Motor neuron (in vitro differentiated cells): Measurements from ENCODE around the gene MED13L. TPM values are rescaled to one million over a fixed set of nuclear protein-coding genes. Genes with fewer than 3 reads are reported as not detected.

ENCODE experiments used
- ATAC-seq, 8 experiments: fragments of 200-7000 bp; cut with Tn5 transposase; replicated peaks in 6 of 8; 2 replicates each; pipeline ENCODE4 v1.8.0; 2021; ENCODE audit warnings: mild to moderate bottlenecking in 8 of 8, moderate library complexity in 8 of 8
- H3K27ac ChIP-seq, 2 donors: fragments of 250-450 bp; sonication (Bioruptor Pico); 2 replicates each; pipeline ENCODE4 v1.9.0; 2021; ENCODE audit warnings: antibody characterized with exemption in 2 of 2, mild to moderate bottlenecking in 2 of 2, moderate library complexity in 1 of 2
- H3K4me1 ChIP-seq, 2 donors: fragments of 250-450 bp; sonication (Bioruptor Pico); replicated peaks in 1 of 2; 2 replicates each; pipeline ENCODE4 v1.6.1; 2021; ENCODE audit warnings: antibody characterized with exemption in 2 of 2, mild to moderate bottlenecking in 2 of 2, moderate library complexity in 1 of 2
- H3K4me3 ChIP-seq, 5 donors: fragments of 250-450 bp; sonication (Bioruptor Pico); 2 replicates each; pipeline ENCODE4 v1.9.0; 2021; ENCODE audit warnings: antibody characterized with exemption in 5 of 5, mild to moderate bottlenecking in 5 of 5, moderate library complexity in 4 of 5
- WGBS, 10 experiments: fragments of 450-650 bp; shearing (Covaris generic); methylation state at CpG; one replicate each; pipeline ENCODE4 v1.0.0; 2022; 5-methylcytosine and 5-hydroxymethylcytosine counted together
- in situ Hi-C, 9 experiments: fragments of 400-800 bp; cut with MboI; loops; one replicate each; pipeline ENCODE4 v1.15.0; 2021; ENCODE audit warnings: low sequenced_read_pairs in 9 of 9, low pct_unique_long_range_greater_than_20kb in 2 of 9; ENCODE audit not compliant: unreplicated experiment in 9 of 9
- total RNA-seq, 8 experiments: library from RNA; unstranded; fragments of 300-600 nt; gene quantifications; 2 replicates each; pipeline versions ENCODE4 v1.2.3 to v1.2.4, GENCODE V29; 2022

Gene MED13L
- total RNA-seq, 8 experiments from 2014 or later: 40.5 to 90.5 (median 66.7) TPM

DNA sequence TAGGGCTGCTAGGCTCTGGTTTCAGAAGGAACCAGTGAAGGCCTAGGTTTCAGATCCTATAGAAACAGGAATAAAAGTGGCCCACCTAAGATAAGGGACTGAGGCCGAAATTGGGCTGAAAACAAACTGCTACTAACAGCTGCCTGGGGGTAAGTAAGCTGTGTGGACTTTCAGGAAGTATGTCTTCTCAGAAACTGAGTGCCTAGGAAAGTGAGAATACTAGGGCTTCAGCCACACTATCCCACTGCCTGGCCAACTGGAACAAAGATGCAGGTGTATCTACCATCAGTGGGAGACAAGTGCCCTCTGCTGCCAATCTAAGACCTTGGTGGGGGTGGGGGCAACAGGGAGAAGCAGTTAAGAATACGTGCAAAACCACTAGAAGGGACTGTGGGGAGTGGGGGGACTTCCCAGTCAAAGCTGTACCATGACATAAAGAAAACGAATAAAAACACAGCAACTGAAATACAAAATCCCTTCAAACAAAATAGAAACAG, 82.5 kb downstream of the MED13L start:
- Histone ChIP-seq H3K27ac (no peak overlapping the region), H3K4me3 (no peak overlapping the region), H3K4me1 (peaks cover 2 to 3% of the 10 kb centered on the region in 2 donors)
- no peak for ATAC-seq
- in situ Hi-C loops: no loop called here
- WGBS, 10 experiments: 60 to 100% (median 84%) methylated on average over 1 to 2 of the region's 3 CpGs; no CpG with 5 or more reads in 6 of the 10 experiments

DNA sequence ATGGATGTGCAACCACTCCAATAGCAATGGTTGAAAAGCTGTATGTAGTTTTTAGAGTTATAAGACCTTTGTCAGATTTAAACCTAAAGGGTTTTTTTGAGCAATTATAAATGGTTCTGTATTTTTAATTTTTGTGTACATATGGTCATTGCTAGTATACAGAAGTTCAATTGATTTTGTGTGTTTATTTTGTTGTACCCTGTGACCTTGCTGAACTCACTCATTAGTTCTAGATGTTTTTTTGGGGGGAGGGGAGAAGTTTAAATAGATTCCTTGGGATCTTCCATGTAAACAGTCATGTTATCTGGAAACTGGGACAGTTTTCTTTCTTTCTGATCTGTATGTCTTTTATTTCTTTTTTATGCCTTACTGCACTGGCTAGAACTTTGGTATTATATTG, 87.8 kb downstream of the MED13L start:
- H3K27ac ChIP-seq: no peak overlapping the region
- peaks cover 3 to 9% of the 10 kb centered on the region in 2 donors for H3K4me1 ChIP-seq
- in situ Hi-C loops: no loop called here
- ATAC-seq: no peak
- H3K4me3 ChIP-seq: no peak overlapping the region

DNA sequence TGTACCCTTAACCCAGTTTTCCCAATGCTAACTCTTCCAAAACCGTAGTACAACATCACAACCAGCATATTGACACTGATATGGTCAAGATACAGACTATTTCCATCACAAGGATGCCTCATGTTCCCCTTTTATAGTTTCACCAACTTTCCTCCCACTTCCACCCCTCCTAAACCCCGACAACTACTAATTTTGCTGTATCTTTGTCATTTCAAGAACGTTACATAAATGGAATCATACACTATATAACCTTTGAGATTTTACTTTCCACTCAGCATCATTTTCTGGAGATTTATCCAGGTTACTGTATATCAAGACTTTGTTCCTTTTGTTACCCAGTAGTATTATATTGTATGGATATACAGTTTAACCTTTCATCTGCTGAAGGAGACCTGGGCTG, 88.9 kb downstream of the MED13L start:
- Histone ChIP-seq H3K4me1 (peaks cover 11 to 17% of the 10 kb centered on the region in 2 donors), H3K27ac (no peak overlapping the region), H3K4me3 (no peak overlapping the region)
- no peak for ATAC-seq
- 83 to 100% (median 92%) methylated on average over 1 to 3 of the region's 3 CpGs; no CpG with 5 or more reads in 3 of the 10 experiments for WGBS, 10 experiments
- in situ Hi-C loops: no loop called here

DNA sequence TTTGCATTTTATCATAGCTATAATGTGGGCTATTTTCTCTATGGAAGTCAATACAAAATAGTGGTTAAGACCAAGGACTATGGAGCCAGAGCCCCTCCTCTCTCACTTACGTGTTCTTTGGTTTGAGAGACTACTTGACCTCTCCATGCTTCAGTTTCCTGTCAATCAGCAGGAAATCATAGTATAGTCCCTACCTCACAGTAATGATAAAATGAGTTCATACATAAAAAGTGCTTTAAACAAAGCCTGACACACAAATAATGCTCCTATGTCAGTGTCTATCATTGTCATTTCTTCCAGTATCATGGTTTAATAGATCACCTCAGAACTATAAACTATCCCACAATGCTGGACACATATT, 90.4 kb downstream of the MED13L start:
- no peak overlapping the region for H3K27ac ChIP-seq
- in situ Hi-C loops: no loop called here
- 0 to 100% (median 80%) methylated on average over 1 of the region's 1 CpG; no CpG with 5 or more reads in 6 of the 10 experiments for WGBS, 10 experiments
- no peak for ATAC-seq
- H3K4me3 ChIP-seq: no peak overlapping the region
- peaks cover 14 to 17% of the 10 kb centered on the region in 2 donors for H3K4me1 ChIP-seq

DNA sequence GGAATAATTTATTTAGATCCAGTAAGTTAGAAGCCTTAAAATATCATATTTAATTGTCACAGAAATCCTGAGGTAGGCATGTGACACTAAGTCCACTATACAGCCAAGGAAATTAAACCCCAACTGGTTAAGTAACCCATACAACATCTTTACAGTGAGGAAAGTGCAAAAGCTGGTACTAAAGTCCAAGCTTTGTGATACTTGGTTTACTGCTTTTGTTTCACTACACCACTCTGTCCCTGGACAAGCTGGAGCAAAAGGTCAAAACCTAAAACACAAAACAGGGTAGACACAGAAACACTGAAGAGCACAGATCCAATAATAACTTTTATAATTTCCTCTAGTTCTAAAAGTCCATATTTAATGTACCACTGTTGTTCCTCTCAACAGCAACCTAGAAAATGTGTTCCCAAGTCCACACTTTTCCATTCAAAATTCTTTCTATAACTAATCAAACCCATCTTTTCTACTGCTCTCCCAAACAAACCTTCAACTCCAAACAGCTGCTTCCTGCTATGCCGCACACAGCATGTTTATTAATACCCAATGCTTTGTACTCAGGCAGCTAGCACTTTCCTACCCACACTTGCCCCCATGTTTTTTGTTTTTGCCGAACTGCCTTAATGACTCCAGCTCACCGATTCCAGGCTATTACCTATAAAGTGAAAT, 90.9 kb downstream of the MED13L start:
- 0 to 100% (median 70%) methylated on average over 1 to 3 of the region's 3 CpGs for WGBS, 10 experiments
- in situ Hi-C loops: no loop called here
- ATAC-seq: no peak
- no peak overlapping the region for H3K27ac ChIP-seq
- H3K4me1 ChIP-seq: peaks cover 14 to 17% of the 10 kb centered on the region in 2 donors
- H3K4me3 ChIP-seq: no peak overlapping the region

DNA sequence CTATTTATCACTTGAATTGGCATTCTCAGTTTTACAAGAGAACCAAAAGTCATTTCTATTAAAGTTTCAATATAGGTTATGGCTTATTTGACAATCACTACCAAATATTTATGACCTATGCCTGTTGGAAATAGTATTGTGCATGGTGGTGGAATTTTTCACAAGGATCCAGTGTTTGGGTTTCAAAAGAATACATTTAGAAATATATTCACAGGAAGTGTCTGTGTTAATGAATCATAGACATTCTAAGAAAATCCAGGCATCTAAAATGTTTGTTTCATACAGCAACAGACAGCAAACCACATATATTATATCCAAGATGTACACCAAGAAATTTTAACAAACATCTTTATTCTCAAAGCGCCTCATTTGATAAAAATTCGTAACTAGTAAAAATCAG, 92.7 kb downstream of the MED13L start:
- Histone ChIP-seq H3K4me1 (peaks cover 14 to 17% of the 10 kb centered on the region in 2 donors), H3K4me3 (no peak overlapping the region), H3K27ac (no peak overlapping the region)
- in situ Hi-C loops: no loop called here
- no peak for ATAC-seq
- WGBS, 10 experiments: 91 to 100% (median 100%) methylated on average over 1 to 2 of the region's 2 CpGs; no CpG with 5 or more reads in 2 of the 10 experiments

DNA sequence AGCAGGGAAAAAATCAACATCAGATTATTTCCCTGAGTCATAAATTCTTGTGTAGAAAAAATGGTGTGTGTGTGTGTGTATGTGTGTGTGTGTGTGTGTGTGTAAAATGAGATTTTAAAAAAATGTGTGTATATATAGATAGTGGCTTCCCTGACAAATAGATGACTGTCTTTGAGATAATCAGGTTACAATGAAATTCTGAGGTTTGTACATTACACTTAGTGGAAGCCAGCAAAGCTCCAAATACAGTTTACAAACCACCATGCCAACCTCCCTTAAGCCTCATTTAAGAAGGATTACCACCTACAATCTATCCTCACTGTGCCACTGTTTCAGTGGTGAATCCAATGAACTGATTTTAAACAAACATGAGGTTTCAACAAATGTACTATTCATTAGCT, 93.8 kb downstream of the MED13L start:
- in situ Hi-C loops: no loop called here
- Histone ChIP-seq H3K27ac (no peak overlapping the region), H3K4me3 (no peak overlapping the region), H3K4me1 (peaks cover 14 to 17% of the 10 kb centered on the region in 2 donors)
- peak in 1 of 8 experiments; percentile 29 for ATAC-seq

DNA sequence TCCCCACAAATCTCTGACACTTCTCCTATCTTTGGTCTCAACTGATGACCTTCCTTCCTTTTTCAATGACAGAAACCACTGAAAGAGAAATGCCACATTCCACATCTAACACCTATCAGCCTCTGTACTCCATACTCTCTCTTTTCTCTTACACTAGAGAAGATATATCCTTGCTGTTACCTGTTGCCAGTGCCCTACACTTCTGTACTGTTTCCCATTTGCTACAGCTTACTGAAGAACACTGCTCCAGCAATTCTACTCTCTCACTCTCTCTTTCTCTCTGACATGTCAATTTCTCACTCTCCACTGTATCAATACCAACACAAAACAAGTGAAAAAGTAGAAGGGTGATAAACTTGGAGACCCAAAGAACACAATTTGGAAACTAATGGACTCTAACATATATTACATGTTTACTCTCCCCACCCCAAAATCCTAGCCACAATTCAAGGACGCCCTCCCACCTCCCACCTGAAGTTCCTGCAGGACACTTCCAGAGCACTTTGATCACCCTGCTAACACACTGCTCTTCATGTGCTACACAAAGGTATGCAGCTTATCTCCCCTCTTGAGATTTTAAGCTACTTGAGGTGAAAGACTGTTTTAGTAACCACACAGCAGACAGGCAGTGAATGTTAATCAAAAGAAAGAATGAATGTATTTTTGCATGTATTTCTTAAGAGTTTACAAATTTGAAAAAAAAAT, 95.0 kb downstream of the MED13L start:
- peaks cover 14 to 17% of the 10 kb centered on the region in 2 donors for H3K4me1 ChIP-seq
- H3K27ac ChIP-seq: no peak overlapping the region
- WGBS, 10 experiments: 80 to 100% (median 100%) methylated on average over 1 of the region's 1 CpG; no CpG with 5 or more reads in 6 of the 10 experiments
- in situ Hi-C loops: no loop called here
- H3K4me3 ChIP-seq: no peak overlapping the region
- no peak for ATAC-seq

DNA sequence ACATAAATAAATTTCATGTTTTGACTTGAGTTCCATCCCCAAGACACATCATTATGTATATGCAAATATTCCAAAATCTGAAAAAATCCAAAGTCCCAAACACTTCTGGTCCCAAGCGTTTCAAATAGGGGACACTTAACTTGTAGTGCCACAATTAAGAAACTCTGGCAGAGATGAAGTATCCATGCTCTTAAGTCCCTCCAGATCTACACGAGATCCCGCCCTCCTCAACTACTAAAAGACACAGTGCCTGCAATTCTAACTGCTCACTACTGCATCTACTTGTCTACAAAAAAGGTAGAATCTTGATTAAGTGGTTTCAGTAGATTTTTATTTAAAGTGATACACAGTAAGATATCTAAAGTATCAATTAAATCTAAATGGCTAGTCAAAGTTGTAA, 97.0 kb downstream of the MED13L start:
- no peak for ATAC-seq

DNA sequence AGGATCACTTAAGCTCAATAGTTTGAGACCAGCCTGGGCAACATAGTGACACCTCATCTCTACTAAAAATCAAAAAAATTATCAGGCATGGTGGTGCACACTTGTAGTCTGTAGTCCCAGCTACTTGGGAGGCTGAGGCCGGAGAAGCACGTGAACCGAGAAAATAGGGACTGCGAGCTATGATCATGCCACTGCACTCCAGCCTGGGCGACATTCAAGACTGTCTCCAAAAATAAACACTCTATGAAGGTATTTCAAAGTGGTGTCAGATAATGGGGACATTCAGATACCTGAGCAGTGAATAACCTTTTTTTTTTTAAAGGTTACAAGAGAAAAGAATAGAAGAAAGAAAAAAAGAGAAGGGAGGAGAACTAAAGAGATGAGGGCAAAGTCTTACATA, 98.1 kb downstream of the MED13L start:
- WGBS, 10 experiments: 92 to 100% (median 100%) methylated on average over 1 to 5 of the region's 5 CpGs; no CpG with 5 or more reads in 2 of the 10 experiments
- no peak overlapping the region for H3K27ac ChIP-seq
- peaks cover 6 to 10% of the 10 kb centered on the region in 2 donors for H3K4me1 ChIP-seq
- no peak overlapping the region for H3K4me3 ChIP-seq
- in situ Hi-C loops: no loop called here
- no peak for ATAC-seq

More for the DNA sequence above, 97.0 kb downstream of the MED13L start:
- Histone ChIP-seq H3K4me3 (no peak overlapping the region), H3K4me1 (peaks cover 10 to 11% of the 10 kb centered on the region in 2 donors), H3K27ac (no peak overlapping the region)
- WGBS, 10 experiments: 20 to 100% (median 89%) methylated on average over 1 to 3 of the region's 3 CpGs; no CpG with 5 or more reads in 3 of the 10 experiments
- in situ Hi-C loops: no loop called here

DNA sequence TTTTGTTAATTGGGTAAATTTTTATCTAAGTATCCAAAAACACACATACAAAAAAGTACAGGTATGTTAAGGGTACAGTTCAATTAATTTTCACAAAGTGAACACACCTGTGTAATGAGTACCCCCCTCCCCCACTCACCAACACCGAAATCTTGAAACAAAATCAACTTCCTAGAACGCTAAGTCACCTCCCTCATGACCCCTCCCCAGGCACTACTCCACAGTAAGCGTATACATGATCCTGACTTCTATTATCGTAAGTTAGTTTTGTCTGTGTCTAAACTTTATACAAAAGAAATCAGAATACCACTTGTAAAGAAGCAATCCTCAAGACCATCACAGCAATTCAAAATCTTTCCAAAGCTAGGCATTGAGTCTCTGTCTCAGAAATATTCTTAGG, 100.5 kb downstream of the MED13L start:
- no peak overlapping the region for H3K4me3 ChIP-seq
- ATAC-seq: no peak
- peaks cover 0 to 6% of the 10 kb centered on the region in 2 donors for H3K4me1 ChIP-seq
- 88 to 100% (median 94%) methylated on average over 1 to 4 of the region's 4 CpGs; no CpG with 5 or more reads in 3 of the 10 experiments for WGBS, 10 experiments
- in situ Hi-C loops: no loop called here
- H3K27ac ChIP-seq: no peak overlapping the region

DNA sequence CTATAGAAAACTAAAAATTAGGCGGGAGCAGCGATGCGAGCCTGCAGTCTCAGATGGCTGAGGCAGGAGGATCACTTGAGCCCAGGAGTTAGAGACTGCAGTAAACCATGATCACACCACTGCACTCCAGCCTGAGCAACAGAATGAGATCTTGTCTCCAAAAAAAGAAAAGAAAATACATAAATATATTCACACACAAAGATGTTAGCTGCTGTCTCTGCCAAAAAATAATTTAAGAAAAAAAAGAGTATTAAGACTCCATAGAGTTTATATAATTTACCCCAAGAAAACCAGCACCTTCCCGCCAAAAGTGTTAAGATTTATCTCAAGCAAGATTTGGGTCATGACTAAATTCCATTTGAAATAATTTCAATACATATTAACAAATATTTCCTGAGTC, 102.6 kb downstream of the MED13L start:
- in situ Hi-C loops: no loop called here
- no peak for ATAC-seq
- H3K4me3 ChIP-seq: no peak overlapping the region
- H3K4me1 ChIP-seq: peaks cover 0 to 10% of the 10 kb centered on the region in 2 donors
- no peak overlapping the region for H3K27ac ChIP-seq
- 68 to 100% (median 99%) methylated on average over 1 to 4 of the region's 4 CpGs for WGBS, 10 experiments

DNA sequence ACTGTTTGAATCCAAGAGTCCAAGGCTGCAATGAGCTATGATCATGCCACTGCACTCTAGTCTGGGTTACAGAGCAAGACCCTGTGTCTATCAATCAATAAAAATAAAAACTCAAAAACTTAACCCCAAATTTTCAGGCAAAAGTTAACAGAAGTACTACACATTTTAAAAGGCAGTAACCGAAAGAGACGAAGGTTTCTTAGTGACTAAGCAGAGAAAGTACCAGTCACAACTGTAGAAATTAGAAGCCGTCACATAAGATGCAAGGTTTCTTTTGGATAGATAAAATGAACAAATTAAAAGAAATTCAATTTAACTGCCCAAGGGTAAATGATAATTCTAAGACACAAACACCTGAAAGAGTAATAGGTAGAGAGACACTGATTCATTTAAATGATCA, 103.5 kb downstream of the MED13L start:
- ATAC-seq: no peak
- no peak overlapping the region for H3K4me3 ChIP-seq
- H3K4me1 ChIP-seq: peaks cover 0 to 10% of the 10 kb centered on the region in 2 donors
- WGBS, 10 experiments: 83 to 100% (median 96%) methylated on average over 1 to 3 of the region's 3 CpGs; no CpG with 5 or more reads in 1 of the 10 experiments
- in situ Hi-C loops: no loop called here
- H3K27ac ChIP-seq: no peak overlapping the region
